IPS-18a (cell line): ENCODE measurements around the gene RARB.

Source experiments
- H3K27ac ChIP-seq: one replicate; pipeline ENCODE4 v1.5.1; 2013; ENCODE audit warnings: low read length
- H3K27me3 ChIP-seq: one replicate; pipeline ENCODE4 v1.6.1; 2013; ENCODE audit warnings: mild to moderate bottlenecking, low read length; ENCODE audit not compliant: control insufficient read depth, insufficient read depth
- H3K36me3 ChIP-seq: one replicate; pipeline ENCODE4 v1.6.1; 2013; ENCODE audit warnings: low read depth, low read length; ENCODE audit not compliant: control insufficient read depth
- H3K4me1 ChIP-seq: one replicate; pipeline ENCODE4 v1.6.1; 2013; ENCODE audit warnings: low read depth, low read length; ENCODE audit not compliant: control insufficient read depth
- H3K4me3 ChIP-seq: one replicate; pipeline ENCODE4 v1.5.1; 2013; ENCODE audit warnings: low read length
- H3K9ac ChIP-seq: one replicate; pipeline ENCODE4 v1.6.1; 2013; ENCODE audit warnings: mild to moderate bottlenecking, low read length, moderate library complexity
- H3K9me3 ChIP-seq: one replicate; pipeline ENCODE4 v1.6.1; 2013; ENCODE audit warnings: low read depth, low read length; ENCODE audit not compliant: control insufficient read depth

The RARB gene

GRCh38 chr3:25585361-25586166, 157.5 kb downstream of the RARB start:
- Histone ChIP-seq H3K9me3 (no peaks in the 10 kb centered on the region), H3K36me3 (no peaks in the 10 kb centered on the region), H3K4me1 (no peaks in the 10 kb centered on the region), H3K27ac (no peak overlapping the region), H3K27me3 (no peaks in the 10 kb centered on the region), H3K4me3 (no peak overlapping the region), H3K9ac (no peak overlapping the region)

GRCh38 chr3:25586167-25586505, 158.1 kb downstream of the RARB start:
- H3K36me3 ChIP-seq: no peaks in the 10 kb centered on the region
- H3K27ac ChIP-seq: no peak overlapping the region
- H3K4me3 ChIP-seq: no peak overlapping the region
- no peaks in the 10 kb centered on the region for H3K27me3 ChIP-seq
- no peak overlapping the region for H3K9ac ChIP-seq
- H3K9me3 ChIP-seq: no peaks in the 10 kb centered on the region
- H3K4me1 ChIP-seq: no peaks in the 10 kb centered on the region

GRCh38 chr3:25586553-25586952, 158.5 kb downstream of the RARB start:
- Histone ChIP-seq H3K4me1 (no peaks in the 10 kb centered on the region), H3K9ac (no peak overlapping the region), H3K27ac (no peak overlapping the region), H3K4me3 (no peak overlapping the region), H3K27me3 (no peaks in the 10 kb centered on the region), H3K9me3 (no peaks in the 10 kb centered on the region), H3K36me3 (no peaks in the 10 kb centered on the region)

GRCh38 chr3:25587094-25587493, 159.0 kb downstream of the RARB start:
- H3K9me3 ChIP-seq: no peaks in the 10 kb centered on the region
- no peak overlapping the region for H3K9ac ChIP-seq
- no peak overlapping the region for H3K27ac ChIP-seq

GRCh38 chr3:25587526-25587925, 159.5 kb downstream of the RARB start:
- no peak overlapping the region for H3K4me3 ChIP-seq
- no peak overlapping the region for H3K27ac ChIP-seq
- no peaks in the 10 kb centered on the region for H3K9me3 ChIP-seq
- no peaks in the 10 kb centered on the region for H3K27me3 ChIP-seq
- H3K4me1 ChIP-seq: peaks cover under 1% of the 10 kb centered on the region
- H3K9ac ChIP-seq: no peak overlapping the region
- no peaks in the 10 kb centered on the region for H3K36me3 ChIP-seq

More at GRCh38 chr3:25587094-25587493, 159.0 kb downstream of the RARB start:
- Histone ChIP-seq H3K4me3 (no peak overlapping the region), H3K4me1 (no peaks in the 10 kb centered on the region), H3K27me3 (no peaks in the 10 kb centered on the region), H3K36me3 (no peaks in the 10 kb centered on the region)

GRCh38 chr3:25587975-25588374, 159.9 kb downstream of the RARB start:
- Histone ChIP-seq H3K27me3 (no peaks in the 10 kb centered on the region), H3K9me3 (no peaks in the 10 kb centered on the region), H3K4me3 (no peak overlapping the region), H3K9ac (no peak overlapping the region), H3K27ac (no peak overlapping the region), H3K4me1 (peaks cover 3% of the 10 kb centered on the region), H3K36me3 (no peaks in the 10 kb centered on the region)

GRCh38 chr3:25588441-25589103, 160.5 kb downstream of the RARB start:
- Histone ChIP-seq H3K4me1 (peaks cover 3% of the 10 kb centered on the region), H3K27me3 (no peaks in the 10 kb centered on the region), H3K4me3 (no peak overlapping the region), H3K27ac (no peak overlapping the region), H3K9me3 (no peaks in the 10 kb centered on the region), H3K36me3 (no peaks in the 10 kb centered on the region), H3K9ac (no peak overlapping the region)

GRCh38 chr3:25589104-25589782, 161.2 kb downstream of the RARB start:
- H3K36me3 ChIP-seq: no peaks in the 10 kb centered on the region
- H3K9me3 ChIP-seq: no peaks in the 10 kb centered on the region
- H3K4me1 ChIP-seq: peaks cover 3% of the 10 kb centered on the region
- H3K27ac ChIP-seq: no peak overlapping the region
- H3K4me3 ChIP-seq: no peak overlapping the region
- no peaks in the 10 kb centered on the region for H3K27me3 ChIP-seq
- no peak overlapping the region for H3K9ac ChIP-seq

- Histone ChIP-seq H3K36me3 (no peaks in the 10 kb centered on the region), H3K9me3 (no peaks in the 10 kb centered on the region), H3K27me3 (no peaks in the 10 kb centered on the region), H3K9ac (no peak overlapping the region), H3K4me1 (peaks cover 3% of the 10 kb centered on the region), H3K4me3 (no peak overlapping the region), H3K27ac (no peak overlapping the region)
Observed at GRCh38 chr3:25589783-25590258, 161.8 kb downstream of the RARB start.

- Histone ChIP-seq H3K4me3 (no peak overlapping the region), H3K27me3 (no peaks in the 10 kb centered on the region), H3K4me1 (peaks cover 3% of the 10 kb centered on the region), H3K9me3 (no peaks in the 10 kb centered on the region), H3K9ac (no peak overlapping the region), H3K36me3 (peaks cover 17% of the 10 kb centered on the region), H3K27ac (no peak overlapping the region)
Observed at GRCh38 chr3:25592510-25592968, 164.5 kb downstream of the RARB start.

GRCh38 chr3:25593001-25593400, 164.9 kb downstream of the RARB start:
- Histone ChIP-seq H3K4me1 (peaks cover 3% of the 10 kb centered on the region), H3K27ac (no peak overlapping the region), H3K27me3 (no peaks in the 10 kb centered on the region), H3K9me3 (no peaks in the 10 kb centered on the region), H3K4me3 (no peak overlapping the region), H3K9ac (no peak overlapping the region), H3K36me3 (peaks cover 22% of the 10 kb centered on the region)
